T-helper 17 cell (primary cell): ENCODE measurements around the gene ASL. TPM values are rescaled to one million over a fixed set of nuclear protein-coding genes. Genes with fewer than 3 reads are reported as not detected.
"Not testable (repeated sequence)": the region's sequence is repeated elsewhere in the genome, so short reads cannot be mapped to it uniquely, and the experiment has no call there.

Experiments
- ATAC-seq: fragments of 150-1000 bp; cut with Tn5 transposase; 2 replicates; pipeline ENCODE4 v1.10.0; 2021; ENCODE audit warnings: mild to moderate bottlenecking, moderate library complexity
- DNase-seq, 3 donors: peaks; one replicate each; pipeline versions ENCODE4 v3.0.0 to v3.0.0-alpha.2; 2020 to 2021
- H3K9me3 ChIP-seq: one replicate; pipeline ENCODE4 v1.7.0; 2013; ENCODE audit warnings: low read length, mild to moderate bottlenecking; ENCODE audit not compliant: control insufficient read depth, poor library complexity, severe bottlenecking
- H3K27ac Mint-ChIP-seq: one replicate; pipeline ENCODE4 v1.8.0; 2022; ENCODE audit warnings: mild to moderate bottlenecking, moderate library complexity, mixed read lengths
- H3K27me3 Mint-ChIP-seq: one replicate; pipeline ENCODE4 v1.8.0; 2022; ENCODE audit warnings: mixed read lengths
- H3K36me3 Mint-ChIP-seq: one replicate; pipeline ENCODE4 v1.8.0; 2022; ENCODE audit warnings: low read depth, mixed read lengths
- H3K4me1 Mint-ChIP-seq: one replicate; pipeline ENCODE4 v1.8.0; 2022; ENCODE audit warnings: mild to moderate bottlenecking, mixed read lengths
- H3K4me3 Mint-ChIP-seq: one replicate; pipeline ENCODE4 v1.8.0; 2022; ENCODE audit warnings: mild to moderate bottlenecking, moderate library complexity, mixed read lengths
- total RNA-seq, 4 donors: library from RNA in 2 of 4; stranded (reverse) in 2 of 4; gene quantifications; one replicate each; pipeline ENCODE4 v1.2.3 and lab custom pipeline; 2022 to 2026

Gene ASL
- total RNA-seq, 2 donors from 2014 or later: 12.7 to 16.5 TPM

DNA sequence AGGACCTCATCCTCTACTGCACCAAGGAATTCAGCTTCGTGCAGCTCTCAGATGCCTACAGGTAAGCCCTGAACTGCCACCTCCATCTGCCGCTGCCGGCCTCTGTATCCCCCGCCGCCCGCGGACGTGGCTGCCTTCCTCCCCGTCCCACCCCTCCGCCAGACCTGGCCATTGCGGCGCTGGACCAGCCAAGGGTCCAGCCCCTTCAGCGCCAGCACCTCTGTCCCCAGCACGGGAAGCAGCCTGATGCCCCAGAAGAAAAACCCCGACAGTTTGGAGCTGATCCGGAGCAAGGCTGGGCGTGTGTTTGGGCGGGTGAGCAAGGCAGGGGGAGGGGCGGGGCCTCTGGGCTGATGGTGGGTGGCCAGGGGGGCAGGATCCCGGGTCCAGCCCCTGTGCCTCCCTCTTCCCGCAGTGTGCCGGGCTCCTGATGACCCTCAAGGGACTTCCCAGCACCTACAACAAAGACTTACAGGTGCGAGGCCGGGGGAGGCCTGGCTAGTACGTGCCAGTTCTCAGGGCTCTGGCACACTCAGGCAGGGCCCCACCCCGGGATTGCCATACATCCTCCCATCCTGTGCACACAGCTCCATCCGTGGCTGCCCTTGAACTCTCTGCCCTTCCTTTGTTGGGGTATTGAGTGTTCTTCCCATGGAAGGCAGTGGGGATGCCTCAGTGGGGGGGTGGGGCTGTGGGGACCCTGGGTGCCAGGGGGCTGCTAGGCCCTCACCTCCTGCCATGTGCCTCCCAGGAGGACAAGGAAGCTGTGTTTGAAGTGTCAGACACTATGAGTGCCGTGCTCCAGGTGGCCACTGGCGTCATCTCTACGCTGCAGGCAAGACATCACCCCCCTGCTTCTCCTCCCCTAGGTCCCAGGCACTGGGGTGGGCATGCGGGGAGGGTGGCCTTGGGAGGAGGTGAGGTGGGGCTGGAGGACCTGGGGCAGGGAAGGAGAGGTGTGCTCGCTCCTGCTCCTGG, 13.5 kb downstream of the ASL start:
- no peak for ATAC-seq
- Mint-ChIP-seq H3K27ac (no peak overlapping the region), H3K4me3 (no peak overlapping the region), H3K27me3 (no peaks in the 10 kb centered on the region), H3K36me3 (peaks cover 2% of the 10 kb centered on the region), H3K4me1 (peaks cover 3% of the 10 kb centered on the region)
- DNase-seq: no peak
- no peaks in the 10 kb centered on the region for H3K9me3 ChIP-seq

DNA sequence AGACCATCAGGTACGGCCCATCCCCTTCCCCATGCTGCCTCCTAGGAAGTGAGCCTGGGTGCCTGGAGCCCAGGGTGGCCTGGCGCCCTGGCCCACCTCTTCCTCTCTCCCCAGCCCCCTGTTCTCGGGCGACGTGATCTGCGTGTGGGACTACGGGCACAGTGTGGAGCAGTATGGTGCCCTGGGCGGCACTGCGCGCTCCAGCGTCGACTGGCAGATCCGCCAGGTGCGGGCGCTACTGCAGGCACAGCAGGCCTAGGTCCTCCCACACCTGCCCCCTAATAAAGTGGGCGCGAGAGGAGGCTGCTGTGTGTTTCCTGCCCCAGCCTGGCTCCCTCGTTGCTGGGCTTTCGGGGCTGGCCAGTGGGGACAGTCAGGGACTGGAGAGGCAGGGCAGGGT, 17.0 kb downstream of the ASL start:
- Mint-ChIP-seq H3K4me3 (no peak overlapping the region), H3K36me3 (no peaks in the 10 kb centered on the region), H3K27ac (peak overlapping the region; percentile 16), H3K27me3 (no peaks in the 10 kb centered on the region), H3K4me1 (no peaks in the 10 kb centered on the region)
- no peak for ATAC-seq
- no peak for DNase-seq
- no peaks in the 10 kb centered on the region for H3K9me3 ChIP-seq

DNA sequence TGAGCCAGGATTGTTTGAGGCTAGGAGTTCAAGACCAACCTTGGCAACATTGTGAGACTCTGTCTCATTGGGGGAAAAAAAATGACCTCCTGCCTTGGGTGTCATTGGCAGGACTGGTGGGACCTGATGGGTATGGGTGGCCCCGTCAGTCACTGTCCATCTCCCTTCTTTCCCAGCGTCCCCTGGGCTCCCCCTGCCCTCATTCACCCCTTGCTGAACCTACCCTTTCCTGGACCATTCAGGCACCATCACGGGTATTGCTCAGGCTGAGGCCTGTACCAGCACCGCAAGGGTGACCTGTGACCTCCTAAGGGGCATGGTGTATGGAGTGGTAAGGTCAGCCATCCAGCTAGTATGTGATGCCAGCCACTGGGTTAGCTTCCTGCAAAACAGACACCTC, 19.4 kb downstream of the ASL start:
- ATAC-seq: no peak
- H3K9me3 ChIP-seq: no peaks in the 10 kb centered on the region
- peak overlapping the region; percentile 9 for H3K27ac Mint-ChIP-seq

DNA sequence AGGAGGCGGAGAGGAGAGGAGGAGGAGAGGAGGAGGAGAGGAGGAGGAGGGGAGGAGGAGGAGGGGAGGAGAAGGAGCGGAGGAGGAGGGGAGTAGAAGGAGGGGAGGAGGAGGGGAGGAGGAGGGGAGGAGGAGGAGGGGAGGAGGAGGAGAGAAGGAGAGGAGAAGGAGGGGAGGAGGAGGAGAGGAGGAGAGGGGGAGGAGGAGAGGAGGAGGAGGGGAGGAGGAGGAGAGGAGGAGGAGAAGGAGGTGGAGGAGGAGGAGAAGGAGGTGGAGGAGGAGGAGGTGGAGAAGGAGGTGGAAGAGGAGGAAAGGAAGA, 23.6 kb downstream of the ASL start:
- peak overlapping the region; percentile 97 for H3K4me3 Mint-ChIP-seq
- no peaks in the 10 kb centered on the region for H3K9me3 ChIP-seq
- peak overlapping the region; percentile 95 for H3K27ac Mint-ChIP-seq
- H3K27me3 Mint-ChIP-seq: no peaks in the 10 kb centered on the region
- H3K4me1 Mint-ChIP-seq: peaks cover 10% of the 10 kb centered on the region
- DNase-seq (no peak), ATAC-seq (no peak)
- no peaks in the 10 kb centered on the region for H3K36me3 Mint-ChIP-seq

More for the DNA sequence above, 19.4 kb downstream of the ASL start:
- no peak for DNase-seq
- Mint-ChIP-seq H3K27me3 (no peaks in the 10 kb centered on the region), H3K36me3 (no peaks in the 10 kb centered on the region), H3K4me3 (no peak overlapping the region), H3K4me1 (peaks cover 6% of the 10 kb centered on the region)

DNA sequence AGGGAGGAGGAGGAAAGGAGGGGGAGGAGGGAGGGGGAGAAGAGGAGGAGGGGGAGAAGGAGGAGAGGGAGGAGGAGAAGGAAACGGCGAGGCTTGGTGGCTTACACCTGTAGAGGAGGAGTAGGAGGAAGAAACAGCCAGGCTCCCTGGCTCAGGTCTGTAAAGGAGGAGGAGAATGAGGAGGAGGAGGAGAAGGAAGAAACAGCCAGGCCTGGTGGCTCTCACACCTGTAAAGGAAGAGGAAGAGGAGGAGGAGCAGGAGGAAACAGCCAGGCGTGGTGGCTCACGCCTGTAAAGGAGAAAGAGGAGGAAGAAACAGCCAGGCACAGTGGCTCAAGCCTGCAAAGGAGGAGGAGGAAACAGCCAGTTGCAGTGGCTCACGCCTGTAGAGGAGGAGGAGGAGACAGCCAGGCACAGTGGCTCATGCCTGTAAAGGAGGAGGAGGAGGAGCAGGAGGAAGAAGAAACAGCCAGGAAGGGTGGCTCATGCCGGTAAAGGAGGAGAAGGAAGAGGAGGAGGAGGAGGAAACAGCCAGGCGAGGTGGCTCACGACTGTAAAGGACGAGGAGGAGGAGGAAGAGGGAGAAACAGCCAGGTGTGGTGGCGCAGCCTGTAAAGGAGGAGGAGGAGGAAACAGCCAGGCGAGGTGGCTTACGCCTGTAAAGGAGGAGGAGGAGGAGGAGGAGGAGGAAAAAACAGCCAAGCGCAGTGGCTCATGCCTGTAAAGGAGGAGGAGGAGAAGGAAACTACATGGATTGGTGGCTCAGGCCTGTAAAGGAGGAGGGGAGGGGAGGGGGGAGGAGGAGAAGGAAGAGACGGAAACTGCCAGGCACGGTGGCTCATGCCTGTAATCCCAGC, 24.2 kb downstream of the ASL start:
- no peaks in the 10 kb centered on the region for H3K9me3 ChIP-seq

DNA sequence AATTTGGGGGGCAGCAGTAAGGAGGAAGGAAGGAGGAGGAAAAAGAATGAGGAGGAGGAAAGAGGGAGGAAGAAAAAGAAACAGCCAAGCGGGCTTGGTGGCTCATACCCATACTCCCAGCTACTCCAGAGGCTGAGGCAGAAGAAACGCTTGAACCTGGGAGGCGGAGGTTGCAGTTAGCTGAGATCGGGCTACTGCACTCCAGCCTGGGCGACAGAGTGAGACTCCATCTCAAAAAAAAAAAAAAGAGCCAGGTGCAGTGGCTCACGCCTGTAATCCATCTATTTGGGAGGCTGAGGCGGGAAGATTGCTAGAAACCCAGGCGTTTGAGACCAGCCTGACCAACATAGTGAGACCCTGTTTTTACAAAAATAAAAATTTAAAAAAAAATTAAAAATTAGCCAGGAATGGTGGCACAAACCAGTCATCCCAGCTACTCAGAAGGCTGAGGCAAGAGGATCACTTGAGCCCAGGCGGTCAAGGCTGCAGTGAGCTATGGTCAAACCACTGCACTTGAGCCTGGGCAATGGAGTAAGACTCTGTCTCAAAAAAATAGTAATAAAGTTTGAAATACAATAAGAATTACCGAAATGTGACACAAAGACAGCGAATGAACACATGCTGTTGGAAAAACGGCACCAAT, 24.9 kb downstream of the ASL start:
- H3K9me3 ChIP-seq: no peaks in the 10 kb centered on the region
- DNase-seq (no peak), ATAC-seq (no peak)
- H3K27ac Mint-ChIP-seq: peak overlapping the region; percentile 95
- H3K4me3 Mint-ChIP-seq: peak overlapping the region; percentile 97
- no peaks in the 10 kb centered on the region for H3K36me3 Mint-ChIP-seq
- H3K4me1 Mint-ChIP-seq: peaks cover 13% of the 10 kb centered on the region
- no peaks in the 10 kb centered on the region for H3K27me3 Mint-ChIP-seq

More for the DNA sequence above, 24.2 kb downstream of the ASL start:
- ATAC-seq: peak; percentile 84
- Mint-ChIP-seq H3K4me1 (peaks cover 10% of the 10 kb centered on the region), H3K4me3 (peak overlapping the region; percentile 97), H3K27me3 (no peaks in the 10 kb centered on the region), H3K36me3 (no peaks in the 10 kb centered on the region), H3K27ac (peak overlapping the region; percentile 95)
- DNase-seq: peak in 1 of 3 donors; percentile 11

DNA sequence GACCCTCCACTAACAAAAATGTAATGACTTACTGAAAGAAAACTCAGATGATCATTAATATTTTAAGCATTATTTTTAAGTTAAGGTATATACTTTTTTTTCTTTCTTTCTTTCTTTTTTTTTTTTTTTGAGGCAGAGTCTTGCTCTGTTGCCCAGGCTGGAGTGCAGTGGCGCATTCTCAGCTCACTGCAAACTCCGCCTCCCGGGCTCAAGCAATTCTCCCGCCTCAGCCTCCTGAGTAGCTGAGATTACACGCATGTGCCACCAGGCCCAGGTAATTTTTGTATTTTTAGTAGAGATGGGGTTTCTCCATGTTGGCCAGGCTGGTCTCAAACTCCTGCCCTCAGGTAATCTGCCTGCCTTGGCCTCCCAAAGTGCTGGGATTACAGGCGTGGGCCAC, 26.5 kb downstream of the ASL start:
- H3K27ac Mint-ChIP-seq, H3K4me3 Mint-ChIP-seq, H3K27me3 Mint-ChIP-seq, DNase-seq, H3K9me3 ChIP-seq, ATAC-seq, H3K36me3 Mint-ChIP-seq: not testable (repeated sequence)
- H3K4me1 Mint-ChIP-seq: peaks cover 13% of the 10 kb centered on the region

DNA sequence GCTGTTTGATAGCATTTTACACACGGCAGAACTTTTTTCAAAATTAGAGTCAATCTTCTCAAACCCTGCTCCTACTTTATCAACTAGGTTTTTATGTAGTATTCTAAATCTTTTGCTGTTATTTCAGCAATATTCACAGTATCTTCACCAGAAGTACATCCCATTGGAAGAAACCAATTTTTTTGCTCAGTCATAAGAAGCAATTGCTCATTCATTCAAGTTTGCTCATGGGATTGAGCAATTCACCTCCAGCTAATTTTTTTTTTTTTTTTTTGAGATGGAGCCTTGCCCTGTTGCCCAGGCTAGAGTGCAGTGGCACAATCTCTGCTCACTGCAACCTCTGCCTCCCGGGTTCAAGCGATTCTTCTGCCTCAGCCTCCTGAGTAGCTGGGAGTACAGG, 28.4 kb downstream of the ASL start:
- not testable (repeated sequence) for H3K4me3 Mint-ChIP-seq, H3K27me3 Mint-ChIP-seq, H3K27ac Mint-ChIP-seq, H3K36me3 Mint-ChIP-seq, H3K9me3 ChIP-seq, ATAC-seq, DNase-seq
- peaks cover 13% of the 10 kb centered on the region for H3K4me1 Mint-ChIP-seq

DNA sequence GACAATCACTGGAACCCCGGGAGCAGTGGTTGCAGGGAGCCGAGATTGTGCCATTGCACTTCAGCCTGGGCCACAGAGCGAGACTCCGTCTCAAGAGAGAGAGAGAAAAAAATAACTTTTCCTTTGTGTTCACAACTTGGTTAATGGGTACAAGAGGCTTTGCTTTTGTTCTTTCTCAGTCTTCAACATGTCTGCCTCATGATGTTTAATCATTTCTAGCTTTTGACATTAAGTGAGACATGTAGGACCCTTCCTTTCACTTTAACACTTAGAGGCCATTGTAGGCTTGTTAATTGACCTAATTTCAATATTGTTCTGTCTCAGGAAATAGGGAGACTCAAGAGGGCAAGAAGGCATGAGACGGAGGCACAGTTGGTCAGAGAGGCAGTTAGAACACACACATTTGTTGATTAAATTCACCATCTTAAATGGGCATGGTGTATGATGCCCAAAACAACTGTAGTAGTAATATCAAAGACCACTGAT, 29.7 kb downstream of the ASL start:
- H3K27me3 Mint-ChIP-seq: no peaks in the 10 kb centered on the region
- H3K4me1 Mint-ChIP-seq: peaks cover 4% of the 10 kb centered on the region
- H3K36me3 Mint-ChIP-seq: no peaks in the 10 kb centered on the region
- H3K27ac Mint-ChIP-seq: no peak overlapping the region
- ATAC-seq (no peak), DNase-seq (no peak)
- no peaks in the 10 kb centered on the region for H3K9me3 ChIP-seq
- no peak overlapping the region for H3K4me3 Mint-ChIP-seq

DNA sequence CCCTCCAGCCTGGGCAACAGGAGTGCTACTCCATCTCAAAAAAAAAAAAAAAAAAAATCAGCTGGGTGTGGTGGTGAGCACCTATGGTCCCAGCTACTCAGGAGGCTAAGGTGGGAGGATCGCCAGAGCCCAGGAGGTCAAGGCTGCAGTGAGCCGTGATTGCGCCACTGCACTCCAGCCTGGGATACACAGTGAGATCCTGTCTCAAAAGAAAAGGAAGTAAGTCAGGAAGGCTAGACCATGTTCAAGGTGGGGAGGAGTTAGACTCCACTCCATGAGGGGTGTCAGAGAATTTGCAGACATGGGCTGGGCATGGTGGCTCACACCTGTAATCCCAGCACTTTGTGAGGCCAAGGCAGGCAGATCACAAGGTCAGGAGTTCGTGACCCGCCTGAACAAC, 32.8 kb downstream of the ASL start:
- ATAC-seq, H3K36me3 Mint-ChIP-seq, H3K27me3 Mint-ChIP-seq, H3K4me1 Mint-ChIP-seq, H3K4me3 Mint-ChIP-seq, H3K27ac Mint-ChIP-seq, DNase-seq, H3K9me3 ChIP-seq: not testable (repeated sequence)

DNA sequence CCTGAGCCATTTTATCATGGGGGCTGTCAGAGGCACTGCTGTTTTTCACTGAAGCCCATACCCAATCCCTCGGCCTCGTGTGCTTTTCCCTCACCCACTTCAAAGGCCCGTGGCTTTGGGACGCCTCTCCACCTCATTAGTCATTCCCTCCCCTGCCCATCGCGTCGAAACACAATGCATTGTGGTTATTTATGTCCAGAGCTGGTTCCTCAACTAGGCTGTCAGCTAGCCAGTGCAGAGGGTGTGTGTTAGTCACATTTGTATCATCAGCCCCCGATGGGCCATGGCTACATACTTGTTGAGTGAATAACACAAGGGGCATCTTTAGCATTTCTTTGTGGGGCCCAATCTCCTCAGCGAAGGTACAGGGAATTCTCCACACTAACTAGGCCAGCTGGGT, 35.2 kb downstream of the ASL start:
- Mint-ChIP-seq H3K4me1 (peaks cover 11% of the 10 kb centered on the region), H3K27ac (no peak overlapping the region), H3K4me3 (no peak overlapping the region), H3K27me3 (no peaks in the 10 kb centered on the region), H3K36me3 (no peaks in the 10 kb centered on the region)
- DNase-seq (no peak), ATAC-seq (no peak)
- no peaks in the 10 kb centered on the region for H3K9me3 ChIP-seq

DNA sequence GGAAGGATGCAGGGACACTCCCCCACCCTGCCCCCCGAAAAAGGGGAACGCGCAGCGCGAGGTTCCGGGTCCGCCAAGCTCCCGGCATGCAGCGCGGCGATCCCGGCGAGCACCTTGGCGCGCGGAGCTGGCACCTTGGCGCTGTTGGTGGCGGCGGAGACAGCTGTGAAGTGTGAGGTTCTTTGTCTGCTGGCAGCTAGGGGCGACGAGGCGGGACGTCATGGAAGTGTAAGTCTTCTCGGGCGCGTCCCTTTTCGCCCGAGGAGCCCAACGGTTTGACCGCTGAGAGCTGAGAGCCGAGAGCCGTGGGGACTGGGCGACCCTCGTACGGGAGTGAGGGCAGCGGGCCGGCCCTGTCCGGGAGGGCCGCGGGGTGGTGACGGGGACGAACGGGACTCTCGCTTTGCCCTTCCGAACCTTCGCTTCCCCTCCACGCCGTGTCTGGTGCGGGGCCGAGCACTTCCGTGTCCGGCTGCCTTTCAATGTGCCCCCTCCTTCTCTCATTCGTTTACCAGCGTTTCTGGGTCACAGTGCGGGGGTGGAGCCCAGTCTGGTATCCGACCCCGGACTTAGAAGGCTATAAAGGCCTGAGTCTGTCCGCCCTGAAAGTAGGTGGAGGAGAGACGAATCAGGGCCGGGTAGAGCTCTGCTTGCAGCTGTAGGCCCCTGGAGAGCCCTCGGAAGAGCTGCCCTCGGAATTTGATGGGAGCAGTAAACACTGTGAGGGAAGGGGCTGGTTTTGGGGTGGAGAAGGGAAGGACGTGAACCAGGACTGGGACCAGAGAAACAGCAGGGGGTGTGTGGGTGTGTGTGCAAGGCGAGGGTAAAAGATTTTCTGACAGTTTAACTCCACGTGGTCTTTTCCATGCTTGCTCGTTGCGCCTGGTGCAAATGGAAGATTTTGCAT, 39.4 kb downstream of the ASL start, which contains the start of gene CRCP:
Gene CRCP (plus strand): TSS at position 105 of the 907 bp plus-strand sequence. CDS start 116 bp downstream, at position 221.
- H3K4me1 Mint-ChIP-seq: peaks cover 36% of the 10 kb centered on the region
- peak within 1 kb of the TSS; percentile 98 for H3K4me3 Mint-ChIP-seq
- peak; percentile 93 for ATAC-seq

More for the DNA sequence above, 39.4 kb downstream of the ASL start, which contains the start of gene CRCP:
- no peaks in the 10 kb centered on the region for H3K9me3 ChIP-seq
- DNase-seq: peak; percentile 79 to 82 (median 79)
- Mint-ChIP-seq H3K27ac (peak within 1 kb of the TSS; percentile 94), H3K36me3 (peaks cover 6% of the 10 kb centered on the region), H3K27me3 (no peaks in the 10 kb centered on the region)
